Hepatocyte (in vitro differentiated cells): ENCODE measurements around the gene CCDC9B. TPM values are rescaled to one million over a fixed set of nuclear protein-coding genes. Genes with fewer than 3 reads are reported as not detected.
A peak's percentile ranks its signal among the peaks of the same experiment; 100 is the strongest.

Experiments
- DNase-seq: peaks from one replicate; pipeline ENCODE4 v3.0.0-alpha.2; 2016; ENCODE audit warnings: low spot score
- H2AFZ ChIP-seq: fragments of 200-600 bp; sonication (generic); 2 replicates; pipeline ENCODE4 v1.6.0; 2016; ENCODE audit warnings: antibody characterized with exemption, mild to moderate bottlenecking
- H3K27ac ChIP-seq: fragments of 200-600 bp; sonication (generic); 2 replicates; pipeline ENCODE4 v1.5.1; 2016; ENCODE audit warnings: mild to moderate bottlenecking
- H3K27me3 ChIP-seq: fragments of 200-600 bp; sonication (generic); 2 replicates; pipeline ENCODE4 v1.6.1; 2016
- H3K36me3 ChIP-seq: fragments of 200-600 bp; sonication (generic); replicated peaks from 2 replicates; pipeline ENCODE4 v1.5.1; 2016; ENCODE audit warnings: low read depth; ENCODE audit not compliant: insufficient read depth
- H3K4me1 ChIP-seq: fragments of 200-600 bp; sonication (generic); 2 replicates; pipeline ENCODE4 v1.5.1; 2016; ENCODE audit warnings: mild to moderate bottlenecking, moderate library complexity; ENCODE audit not compliant: insufficient read depth
- H3K4me2 ChIP-seq: fragments of 200-600 bp; sonication (generic); 2 replicates; pipeline ENCODE4 v1.6.0; 2016
- H3K4me3 ChIP-seq: fragments of 200-600 bp; sonication (generic); 2 replicates; pipeline ENCODE4 v1.5.1; 2016; ENCODE audit warnings: mild to moderate bottlenecking
- H3K79me2 ChIP-seq: fragments of 200-600 bp; sonication (generic); 2 replicates; pipeline ENCODE4 v1.6.0; 2017; ENCODE audit warnings: mild to moderate bottlenecking
- H3K9me2 ChIP-seq: fragments of 200-600 bp; sonication (generic); replicated peaks from 2 replicates; pipeline ENCODE4 v1.6.0; 2017; ENCODE audit warnings: mild to moderate bottlenecking; ENCODE audit not compliant: insufficient read depth
- H3K9me3 ChIP-seq: fragments of 200-600 bp; sonication (generic); 2 replicates; pipeline ENCODE4 v1.5.1; 2016; ENCODE audit warnings: low read depth, mild to moderate bottlenecking
- H4K20me1 ChIP-seq: fragments of 200-600 bp; sonication (generic); 2 replicates; pipeline ENCODE4 v1.6.0; 2016; ENCODE audit warnings: mild to moderate bottlenecking; ENCODE audit not compliant: insufficient read depth, poor library complexity, severe bottlenecking
- EZH2 ChIP-seq: fragments of 200-600 bp; sonication (generic); IDR thresholded peaks from 2 replicates; pipeline ENCODE4 v1.6.1; 2016; ENCODE audit warnings: antibody characterized with exemption, mild to moderate bottlenecking, borderline replicate concordance
- EZH2phosphoT487 ChIP-seq: fragments of 200-600 bp; sonication (generic); IDR thresholded peaks from one replicate; pipeline ENCODE4 v1.6.1; 2018; ENCODE audit warnings: antibody characterized with exemption, mild to moderate bottlenecking, low read depth, moderate library complexity; ENCODE audit not compliant: unreplicated experiment, severe bottlenecking
- WGBS: methylation state at CpG from one replicate; pipeline ENCODE4 v1.1.6; 2016; ENCODE audit warnings: low lambda C conversion rate; ENCODE audit errors: missing lambda C conversion rate; 5-methylcytosine and 5-hydroxymethylcytosine counted together
- polyA plus RNA-seq: library from polyadenylated mRNA; unstranded; fragments of >200 nt; fragmentation: Nextera tagmentation; extraction: Ambion mirVana; gene quantifications from 2 replicates; pipeline ENCODE4 v1.2.1, GENCODE V29; 2016
- total RNA-seq: library from RNA; depleted of rRNA; stranded (reverse); fragments of >200 nt; gene quantifications from 2 replicates; pipeline ENCODE4 v1.2.3, GENCODE V29; 2014
- TF ChIP-seq, protein P1 (sequence below): fragments of 200-600 bp; sonication (generic); IDR thresholded peaks from 2 replicates; pipeline ENCODE4 v1.5.1; 2016; ENCODE audit warnings: antibody characterized with exemption, mild to moderate bottlenecking; ENCODE audit not compliant: poor library complexity

Gene CCDC9B
- total and polyA plus RNA-seq, 2 experiments from 2014 or later = 4.0 to 7.6 TPM

DNA sequence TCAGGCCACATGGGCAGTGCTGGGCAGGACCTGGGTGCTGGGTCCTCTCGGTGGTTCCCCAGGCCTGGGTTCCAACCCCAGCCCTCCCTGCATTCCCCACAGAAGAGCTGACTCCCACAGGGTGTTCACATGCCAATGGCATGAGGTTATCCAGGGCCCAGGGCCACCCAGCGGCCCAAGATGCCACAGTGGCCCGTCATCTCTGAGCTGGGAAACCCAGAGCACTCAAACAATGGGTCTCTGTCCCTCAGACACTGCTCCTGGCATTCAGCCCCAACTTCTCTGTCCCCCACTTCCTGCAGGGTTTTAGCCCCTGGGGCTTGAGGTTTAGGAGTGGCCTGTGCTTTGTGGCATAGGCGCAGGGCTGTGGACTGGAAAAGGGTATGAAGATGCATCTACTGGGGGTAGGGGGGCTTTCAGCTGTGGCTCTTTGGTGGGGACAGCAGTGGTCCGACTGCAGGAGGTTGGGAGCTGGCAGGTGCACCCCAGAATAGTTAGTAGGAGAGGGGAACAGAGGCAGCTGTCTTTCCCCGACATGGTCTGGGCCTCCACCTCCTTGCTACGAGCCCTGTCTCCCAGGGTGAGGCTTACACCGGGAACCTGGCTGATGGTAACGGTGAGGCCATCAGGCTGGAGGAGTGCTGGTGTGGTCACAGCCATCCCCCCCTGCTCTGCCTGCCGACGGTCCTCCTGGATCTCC, 1.7 kb downstream of the CCDC9B start:
- peaks cover 54% of the 10 kb centered on the region for H3K4me1 ChIP-seq
- no peak for TF ChIP-seq EZH2phosphoT487
- TF ChIP-seq, protein P1, sequence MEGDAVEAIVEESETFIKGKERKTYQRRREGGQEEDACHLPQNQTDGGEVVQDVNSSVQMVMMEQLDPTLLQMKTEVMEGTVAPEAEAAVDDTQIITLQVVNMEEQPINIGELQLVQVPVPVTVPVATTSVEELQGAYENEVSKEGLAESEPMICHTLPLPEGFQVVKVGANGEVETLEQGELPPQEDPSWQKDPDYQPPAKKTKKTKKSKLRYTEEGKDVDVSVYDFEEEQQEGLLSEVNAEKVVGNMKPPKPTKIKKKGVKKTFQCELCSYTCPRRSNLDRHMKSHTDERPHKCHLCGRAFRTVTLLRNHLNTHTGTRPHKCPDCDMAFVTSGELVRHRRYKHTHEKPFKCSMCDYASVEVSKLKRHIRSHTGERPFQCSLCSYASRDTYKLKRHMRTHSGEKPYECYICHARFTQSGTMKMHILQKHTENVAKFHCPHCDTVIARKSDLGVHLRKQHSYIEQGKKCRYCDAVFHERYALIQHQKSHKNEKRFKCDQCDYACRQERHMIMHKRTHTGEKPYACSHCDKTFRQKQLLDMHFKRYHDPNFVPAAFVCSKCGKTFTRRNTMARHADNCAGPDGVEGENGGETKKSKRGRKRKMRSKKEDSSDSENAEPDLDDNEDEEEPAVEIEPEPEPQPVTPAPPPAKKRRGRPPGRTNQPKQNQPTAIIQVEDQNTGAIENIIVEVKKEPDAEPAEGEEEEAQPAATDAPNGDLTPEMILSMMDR = no peak
- TF ChIP-seq EZH2 = no peak
- H3K79me2 ChIP-seq = no peaks in the 10 kb centered on the region
- H3K9me2 ChIP-seq = no peaks in the 10 kb centered on the region
- H3K9me3 ChIP-seq = no peaks in the 10 kb centered on the region
- WGBS = 83% methylated on average over 11 of the region's 11 CpGs
- H3K27me3 ChIP-seq = no peaks in the 10 kb centered on the region
- no peak for DNase-seq
- no peak overlapping the region for H3K4me3 ChIP-seq
- no peak overlapping the region for H2AFZ ChIP-seq
- H3K36me3 ChIP-seq = no peaks in the 10 kb centered on the region
- no peak overlapping the region for H3K27ac ChIP-seq
- no peaks in the 10 kb centered on the region for H4K20me1 ChIP-seq
- no peak overlapping the region for H3K4me2 ChIP-seq

GRCh38 chr15:40338041-40338657, 2.6 kb downstream of the CCDC9B start:
- H3K79me2 ChIP-seq = no peaks in the 10 kb centered on the region
- peak overlapping the region; percentile 52 for H3K4me2 ChIP-seq
- no peak overlapping the region for H2AFZ ChIP-seq
- H3K9me3 ChIP-seq = no peaks in the 10 kb centered on the region
- H3K27ac ChIP-seq = no peak overlapping the region
- WGBS = 44% methylated on average over 11 of the region's 11 CpGs
- H3K4me1 ChIP-seq = peaks cover 55% of the 10 kb centered on the region
- no peaks in the 10 kb centered on the region for H3K9me2 ChIP-seq
- TF ChIP-seq, protein P1 = peak; percentile 83
- no peak for TF ChIP-seq EZH2phosphoT487
- no peaks in the 10 kb centered on the region for H4K20me1 ChIP-seq
- H3K36me3 ChIP-seq = no peaks in the 10 kb centered on the region
- peak; percentile 87 for DNase-seq
- no peak overlapping the region for H3K4me3 ChIP-seq
- no peaks in the 10 kb centered on the region for H3K27me3 ChIP-seq

DNA sequence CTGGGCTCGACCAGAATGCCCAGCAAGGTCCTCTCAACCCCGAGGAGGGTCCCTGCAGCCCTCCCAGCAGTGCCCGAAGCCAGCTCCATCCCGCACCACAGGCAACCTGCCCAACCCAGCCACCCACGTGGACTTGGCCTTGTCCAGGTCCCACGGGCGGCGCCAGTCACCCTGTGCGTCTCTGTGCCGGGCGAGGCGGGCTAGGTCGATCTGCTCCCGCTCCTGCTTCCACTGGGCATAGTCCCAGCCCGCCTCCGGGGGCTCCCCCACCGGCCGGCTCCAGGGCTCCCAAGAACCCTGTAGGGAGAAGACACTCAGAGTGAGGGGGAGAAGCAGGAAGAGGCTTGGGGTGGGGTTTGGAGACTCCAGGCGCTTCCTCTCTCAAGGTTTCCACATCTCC, 3.1 kb downstream of the CCDC9B start:
- H3K36me3 ChIP-seq = no peaks in the 10 kb centered on the region
- no peaks in the 10 kb centered on the region for H3K9me2 ChIP-seq
- H3K4me3 ChIP-seq = no peak overlapping the region
- H3K4me1 ChIP-seq = peaks cover 50% of the 10 kb centered on the region
- no peak overlapping the region for H2AFZ ChIP-seq
- H3K4me2 ChIP-seq = peak overlapping the region; percentile 52
- no peak for TF ChIP-seq EZH2phosphoT487
- TF ChIP-seq, protein P1 = no peak
- TF ChIP-seq EZH2 = no peak
- 78% methylated on average over 14 of the region's 19 CpGs for WGBS
- no peaks in the 10 kb centered on the region for H3K79me2 ChIP-seq
- no peak for DNase-seq
- H3K27ac ChIP-seq = no peak overlapping the region
- H3K9me3 ChIP-seq = no peaks in the 10 kb centered on the region
- no peaks in the 10 kb centered on the region for H4K20me1 ChIP-seq
- no peaks in the 10 kb centered on the region for H3K27me3 ChIP-seq
